ENCODE data around the gene EVL.

- TF ChIP-seq CTCF (IDR thresholded peaks at IDR 0.05; ENCODE audit: extremely low read depth in 1 of 2, insufficient read depth in 1 of 2, low read depth in 1 of 2, low read length in 2 of 2) (no peak), POLR2A (IDR thresholded peaks at IDR 0.05; ENCODE audit: low read depth, low read length) (no peak), GATA2 (IDR thresholded peaks at IDR 0.05; ENCODE audit: insufficient read depth, insufficient read length, low read depth, low read length) (no peak), MYC (IDR thresholded peaks at IDR 0.05; ENCODE audit: low read depth, low read length) (no peak), EZH2 (IDR thresholded peaks at IDR 0.05; ENCODE audit: borderline replicate concordance, low read depth, low read length, severe bottlenecking) (no peak), MAX (IDR thresholded peaks at IDR 0.05; ENCODE audit: insufficient read depth, insufficient read length) (no peak), POLR2AphosphoS5 (IDR thresholded peaks at IDR 0.05; ENCODE audit: insufficient read depth, low read depth, low read length) (no peak)
Observed at GRCh38 chr14:100100032-100100703, 34.9 kb downstream of the EVL start.

All from endothelial cell of umbilical vein (primary cell).